Adrenal gland (tissue), 5 donors: Measurements from ENCODE around the gene DHRS13.

Experiments used
- POLR2A ChIP-seq, 2 donors: fragments of 450-650 bp; IDR thresholded peaks; one replicate each; pipeline ENCODE4 v1.6.1; 2017; ENCODE audit warnings: antibody characterized with exemption in 2 of 2, mild to moderate bottlenecking in 2 of 2, moderate library complexity in 1 of 2
- TF ChIP-seq, protein P1 (sequence below), 6 experiments: fragments of 450-650 bp in 4 of 6; fragments of 200-600 bp in 2 of 6; sonication (generic) in 1 of 6; IDR thresholded peaks; 1 replicate in 5 of 6; 2 replicates in 1 of 6; pipeline versions ENCODE4 v1.5.1 to v1.8.0; 2016 to 2021; ENCODE audit warnings: antibody characterized with exemption in 6 of 6, mild to moderate bottlenecking in 2 of 6, moderate library complexity in 1 of 6
- donor health status: DM: no; HTN: no; CAD: no.

DNA sequence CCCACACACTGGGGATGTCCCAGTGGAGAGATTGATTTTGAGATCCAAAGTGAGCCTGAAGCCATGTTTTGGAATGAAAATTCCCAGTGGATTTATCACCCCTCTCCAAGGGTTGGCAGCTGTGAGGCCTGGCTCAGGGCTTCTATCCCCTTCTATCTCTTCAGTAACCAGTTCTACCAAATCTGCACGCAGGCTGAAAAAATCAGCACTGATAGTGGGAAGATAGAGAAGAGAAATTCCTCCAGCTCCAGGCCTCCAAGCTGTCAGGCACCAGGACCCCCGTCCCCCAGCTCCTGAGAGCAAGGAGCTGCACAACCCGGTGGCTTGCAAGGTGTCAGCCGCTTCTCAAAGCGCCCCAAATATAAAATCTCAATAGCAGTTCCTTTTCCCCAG lies 6.4 kb downstream of the DHRS13 start:
- TF ChIP-seq, protein P1, sequence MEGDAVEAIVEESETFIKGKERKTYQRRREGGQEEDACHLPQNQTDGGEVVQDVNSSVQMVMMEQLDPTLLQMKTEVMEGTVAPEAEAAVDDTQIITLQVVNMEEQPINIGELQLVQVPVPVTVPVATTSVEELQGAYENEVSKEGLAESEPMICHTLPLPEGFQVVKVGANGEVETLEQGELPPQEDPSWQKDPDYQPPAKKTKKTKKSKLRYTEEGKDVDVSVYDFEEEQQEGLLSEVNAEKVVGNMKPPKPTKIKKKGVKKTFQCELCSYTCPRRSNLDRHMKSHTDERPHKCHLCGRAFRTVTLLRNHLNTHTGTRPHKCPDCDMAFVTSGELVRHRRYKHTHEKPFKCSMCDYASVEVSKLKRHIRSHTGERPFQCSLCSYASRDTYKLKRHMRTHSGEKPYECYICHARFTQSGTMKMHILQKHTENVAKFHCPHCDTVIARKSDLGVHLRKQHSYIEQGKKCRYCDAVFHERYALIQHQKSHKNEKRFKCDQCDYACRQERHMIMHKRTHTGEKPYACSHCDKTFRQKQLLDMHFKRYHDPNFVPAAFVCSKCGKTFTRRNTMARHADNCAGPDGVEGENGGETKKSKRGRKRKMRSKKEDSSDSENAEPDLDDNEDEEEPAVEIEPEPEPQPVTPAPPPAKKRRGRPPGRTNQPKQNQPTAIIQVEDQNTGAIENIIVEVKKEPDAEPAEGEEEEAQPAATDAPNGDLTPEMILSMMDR (IDR thresholded peaks at IDR 0.05) = no peak
- TF ChIP-seq POLR2A (IDR thresholded peaks at IDR 0.05) = no peak
